ENCODE measurements around the gene ANKRD34C. TPM values are rescaled to one million over a fixed set of nuclear protein-coding genes. Genes with fewer than 3 reads are reported as not detected.

The ANKRD34C gene
- total and polyA plus RNA-seq, 2 of the 8 experiments (the other 6 are each of a cell fraction or from before 2014, with no cell fraction given), result 0.02 TPM; not detected in 1

- TF ChIP-seq CHD7 (IDR thresholded peaks at IDR 0.05; ENCODE audit: insufficient replicate concordance, low read length), result no peak
- TF ChIP-seq CBX5 (IDR thresholded peaks at IDR 0.05; ENCODE audit: low read depth, low read length), result no peak
- no peak for TF ChIP-seq KDM5A (IDR thresholded peaks at IDR 0.05; ENCODE audit: low read length)
- TF ChIP-seq BCL11A (IDR thresholded peaks at IDR 0.05; ENCODE audit: low read depth in 2 of 2, low read length in 2 of 2), result no peak
- no peak for TF ChIP-seq ZNF274 (IDR thresholded peaks at IDR 0.05; ENCODE audit: borderline replicate concordance, extremely low read depth, low read length)
- TF ChIP-seq SAP30 (IDR thresholded peaks at IDR 0.05; ENCODE audit: insufficient read depth, insufficient replicate concordance, low read length), result no peak
- no peak for TF ChIP-seq SP2 (IDR thresholded peaks at IDR 0.05; ENCODE audit: low read length)
- no peak for TF ChIP-seq SUZ12 (IDR thresholded peaks at IDR 0.05; ENCODE audit: low read length)
These were observed 16.4 kb upstream of the ANKRD34C start (continued) for GRCh38 chr15:79265987-79266579.
